ACC112 (cell line): Measurements from ENCODE around the gene TNFAIP8L3.

Experiments used
- H2AFZ ChIP-seq: fragments of 200-600 bp; sonication (generic); one replicate; pipeline ENCODE4 v1.6.0; 2017; ENCODE audit warnings: antibody characterized with exemption, low read length; ENCODE audit not compliant: unreplicated experiment
- H3K27ac ChIP-seq: fragments of 200-600 bp; sonication (generic); 2 replicates; pipeline ENCODE4 v1.5.1; 2014; ENCODE audit warnings: low read depth, mild to moderate bottlenecking, antibody characterized with exemption, low read length, moderate library complexity
- H3K27me3 ChIP-seq: fragments of 200-600 bp; sonication (generic); 2 replicates; pipeline ENCODE4 v1.6.1; 2014; ENCODE audit warnings: mild to moderate bottlenecking, antibody characterized with exemption, low read length, moderate library complexity, mixed read lengths; ENCODE audit not compliant: insufficient read depth
- H3K36me3 ChIP-seq: fragments of 200-600 bp; sonication (generic); 2 replicates; pipeline ENCODE4 v1.6.1; 2016; ENCODE audit warnings: mild to moderate bottlenecking, antibody characterized with exemption, low read length, moderate library complexity, mixed read lengths; ENCODE audit not compliant: insufficient read depth
- H3K4me1 ChIP-seq: fragments of 200-600 bp; sonication (generic); one replicate; pipeline ENCODE4 v1.6.1; 2016; ENCODE audit warnings: low read length, mixed read lengths; ENCODE audit not compliant: insufficient read depth, unreplicated experiment, control insufficient read depth
- H3K4me3 ChIP-seq: fragments of 200-600 bp; sonication (generic); 2 replicates; pipeline ENCODE4 v1.5.1; 2014; ENCODE audit warnings: mild to moderate bottlenecking, low read depth, low read length
- H3K79me2 ChIP-seq: fragments of 200-600 bp; sonication (generic); one replicate; pipeline ENCODE4 v1.6.0; 2016; ENCODE audit warnings: low read length; ENCODE audit not compliant: control insufficient read depth, unreplicated experiment, insufficient read depth

The TNFAIP8L3 gene

GRCh38 chr15:51077221-51078153 lies 17.2 kb downstream of the TNFAIP8L3 start:
- H3K36me3 ChIP-seq = peaks cover 4% of the 10 kb centered on the region; the same call in 1 of the 2 replicates
- no peaks in the 10 kb centered on the region for H3K27me3 ChIP-seq
- H3K4me3 ChIP-seq = no peak overlapping the region
- H3K4me1 ChIP-seq = peaks cover 11% of the 10 kb centered on the region
- peaks cover 16% of the 10 kb centered on the region for H3K79me2 ChIP-seq
- no peak overlapping the region for H2AFZ ChIP-seq
- no peak overlapping the region for H3K27ac ChIP-seq

- H3K4me3 ChIP-seq = no peak overlapping the region
- no peaks in the 10 kb centered on the region for H3K27me3 ChIP-seq
- H3K36me3 ChIP-seq = peaks cover 4% of the 10 kb centered on the region; the same call in 1 of the 2 replicates
- no peak overlapping the region for H2AFZ ChIP-seq
- peaks cover 16% of the 10 kb centered on the region for H3K79me2 ChIP-seq
- no peak overlapping the region for H3K27ac ChIP-seq
- H3K4me1 ChIP-seq = peaks cover 11% of the 10 kb centered on the region
Observed at GRCh38 chr15:51076524-51077220, 18.0 kb downstream of the TNFAIP8L3 start.

- H3K27me3 ChIP-seq = no peaks in the 10 kb centered on the region
- H2AFZ ChIP-seq = no peak overlapping the region
- H3K27ac ChIP-seq = no peak overlapping the region
- H3K36me3 ChIP-seq = peaks cover 4% of the 10 kb centered on the region; the same call in 1 of the 2 replicates
- H3K4me3 ChIP-seq = no peak overlapping the region
- H3K4me1 ChIP-seq = peaks cover 15% of the 10 kb centered on the region
- peaks cover 16% of the 10 kb centered on the region for H3K79me2 ChIP-seq
Observed at GRCh38 chr15:51075826-51076523, 18.7 kb downstream of the TNFAIP8L3 start.

- peaks cover 17% of the 10 kb centered on the region for H3K79me2 ChIP-seq
- peaks cover 11% of the 10 kb centered on the region for H3K4me1 ChIP-seq
- H3K27ac ChIP-seq = no peak overlapping the region
- H2AFZ ChIP-seq = no peak overlapping the region
- H3K4me3 ChIP-seq = no peak overlapping the region
- H3K27me3 ChIP-seq = no peaks in the 10 kb centered on the region
- H3K36me3 ChIP-seq = peaks cover 4% of the 10 kb centered on the region; the same call in 1 of the 2 replicates
Observed at GRCh38 chr15:51075364-51075763, 19.3 kb downstream of the TNFAIP8L3 start.

GRCh38 chr15:51074926-51075325 lies 19.8 kb downstream of the TNFAIP8L3 start:
- Histone ChIP-seq H2AFZ (no peak overlapping the region), H3K27me3 (no peaks in the 10 kb centered on the region), H3K36me3 (peaks cover 4% of the 10 kb centered on the region; the same call in 1 of the 2 replicates), H3K27ac (no peak overlapping the region), H3K4me1 (peaks cover 6% of the 10 kb centered on the region), H3K4me3 (no peak overlapping the region), H3K79me2 (peaks cover 19% of the 10 kb centered on the region)

GRCh38 chr15:51071578-51071977 lies 23.1 kb downstream of the TNFAIP8L3 start:
- H3K27me3 ChIP-seq = no peaks in the 10 kb centered on the region
- H3K27ac ChIP-seq = no peak overlapping the region
- H2AFZ ChIP-seq = no peak overlapping the region
- no peak overlapping the region for H3K4me3 ChIP-seq
- peaks cover 5% of the 10 kb centered on the region for H3K4me1 ChIP-seq
- peaks cover 6% of the 10 kb centered on the region for H3K36me3 ChIP-seq
- H3K79me2 ChIP-seq = peaks cover 12% of the 10 kb centered on the region

- Histone ChIP-seq H3K4me3 (no peak overlapping the region), H2AFZ (no peak overlapping the region), H3K4me1 (peaks cover 8% of the 10 kb centered on the region), H3K79me2 (peaks cover 12% of the 10 kb centered on the region), H3K27me3 (no peaks in the 10 kb centered on the region), H3K27ac (no peak overlapping the region), H3K36me3 (peaks cover 6% of the 10 kb centered on the region)
Observed at GRCh38 chr15:51069983-51070382, 24.7 kb downstream of the TNFAIP8L3 start.

GRCh38 chr15:51067510-51067909 lies 27.2 kb downstream of the TNFAIP8L3 start:
- Histone ChIP-seq H3K27me3 (no peaks in the 10 kb centered on the region), H3K4me3 (no peak overlapping the region)

GRCh38 chr15:51065781-51066180 lies 28.9 kb downstream of the TNFAIP8L3 start:
- peaks cover 8% of the 10 kb centered on the region for H3K79me2 ChIP-seq
- peaks cover 6% of the 10 kb centered on the region for H3K36me3 ChIP-seq
- peaks cover 3% of the 10 kb centered on the region for H3K4me1 ChIP-seq
- no peaks in the 10 kb centered on the region for H3K27me3 ChIP-seq
- no peak overlapping the region for H2AFZ ChIP-seq
- H3K27ac ChIP-seq = no peak overlapping the region
- no peak overlapping the region for H3K4me3 ChIP-seq

More at GRCh38 chr15:51067510-51067909, 27.2 kb downstream of the TNFAIP8L3 start:
- Histone ChIP-seq H3K79me2 (peaks cover 8% of the 10 kb centered on the region), H3K36me3 (peaks cover 6% of the 10 kb centered on the region), H3K4me1 (peaks cover 8% of the 10 kb centered on the region), H2AFZ (no peak overlapping the region), H3K27ac (no peak overlapping the region)

- H3K27ac ChIP-seq = no peak overlapping the region
- H3K4me1 ChIP-seq = peaks cover 3% of the 10 kb centered on the region
- no peak overlapping the region for H2AFZ ChIP-seq
- H3K79me2 ChIP-seq = peaks cover 6% of the 10 kb centered on the region
- H3K36me3 ChIP-seq = peaks cover 6% of the 10 kb centered on the region
- no peaks in the 10 kb centered on the region for H3K27me3 ChIP-seq
- no peak overlapping the region for H3K4me3 ChIP-seq
Observed at GRCh38 chr15:51065261-51065660, 29.4 kb downstream of the TNFAIP8L3 start.
